BE2C (cell line): ENCODE results near the gene DDA1. TPM values are rescaled to one million over a fixed set of nuclear protein-coding genes. Genes with fewer than 3 reads are reported as not detected.
A peak's percentile ranks its signal among the peaks of the same experiment; 100 is the strongest.

Source experiments
- DNase-seq: peaks from one replicate; pipeline ENCODE4 v3.0.0-alpha.2; 2020
- H3K27me3 ChIP-seq: fragments of 250-450 bp; sonication (Bioruptor Pico); 2 replicates; pipeline ENCODE4 v1.5.1; 2020; ENCODE audit warnings: mild to moderate bottlenecking
- H3K36me3 ChIP-seq: fragments of 250-450 bp; sonication (Bioruptor Pico); 2 replicates; pipeline ENCODE4 v1.5.1; 2020; ENCODE audit warnings: mild to moderate bottlenecking
- H3K4me1 ChIP-seq: fragments of 250-450 bp; sonication (Bioruptor Pico); 2 replicates; pipeline ENCODE4 v1.5.1; 2020
- H3K4me3 ChIP-seq: 2 replicates; pipeline ENCODE4 v1.5.1; 2011; ENCODE audit warnings: low read depth, low read length
- H3K9me3 ChIP-seq: fragments of 250-450 bp; sonication (Bioruptor Pico); 2 replicates; pipeline ENCODE4 v1.5.1; 2020
- polyA plus RNA-seq: library from polyadenylated mRNA; unstranded; fragments of >200 nt; gene quantifications from one replicate; pipeline ENCODE4 v1.2.1, GENCODE V29; 2012; ENCODE audit warnings: low read depth, missing spikeins; ENCODE audit not compliant: insufficient read length, insufficient read depth
- TF ChIP-seq, protein P1 (sequence below): IDR thresholded peaks from 2 replicates; pipeline ENCODE4 v1.5.1; 2012; ENCODE audit warnings: mild to moderate bottlenecking, low read depth, low read length

Gene DDA1
- polyA plus RNA-seq = 131 TPM

DNA sequence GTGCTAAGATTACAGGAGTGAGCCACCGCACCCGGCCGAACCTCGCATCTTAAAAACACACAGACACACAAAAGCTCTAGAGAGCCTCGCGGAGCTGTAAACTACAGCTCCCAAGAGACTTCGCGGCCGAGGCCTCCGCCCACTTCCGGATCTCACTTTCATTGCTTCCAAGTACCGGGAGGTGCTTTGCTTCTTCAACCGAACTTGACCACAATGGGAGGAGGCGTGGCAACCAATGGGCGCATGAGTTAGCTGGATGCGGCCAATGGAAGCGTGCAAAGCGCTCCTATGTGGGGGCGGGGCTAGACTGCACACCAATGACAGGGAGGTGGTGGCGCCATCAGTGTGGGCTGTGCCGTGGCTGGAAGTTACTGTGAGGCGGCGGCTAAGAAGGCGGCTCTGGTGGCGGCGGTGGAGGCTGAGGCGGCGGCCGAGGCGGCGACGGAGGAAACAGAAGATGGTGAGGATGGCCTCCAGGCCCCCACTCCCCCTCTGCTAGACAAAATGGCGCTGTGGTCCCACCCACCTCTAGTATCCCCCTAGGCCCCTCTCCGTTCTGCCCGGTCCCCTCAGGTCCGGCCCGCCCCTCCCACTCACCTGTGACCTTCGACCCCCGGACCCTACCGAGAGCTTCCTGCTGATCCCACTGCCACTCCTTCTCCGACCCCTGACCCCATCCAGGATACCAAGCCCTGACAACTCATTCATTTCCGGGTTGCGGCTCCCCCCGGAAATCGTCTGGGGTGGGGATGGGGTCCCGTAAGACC lies at the start of gene DDA1:
DDA1 (plus strand) TSS at position 366 of the 767 bp plus-strand sequence; CDS start at position 458, 92 bp downstream.
- peaks cover 6% of the 10 kb centered on the region for H3K36me3 ChIP-seq
- peak within 1 kb of the TSS; percentile 88 for H3K4me3 ChIP-seq
- peaks cover 3% of the 10 kb centered on the region; the same call in 1 of the 2 replicates for H3K4me1 ChIP-seq
- no peaks in the 10 kb centered on the region for H3K27me3 ChIP-seq
- no peaks in the 10 kb centered on the region for H3K9me3 ChIP-seq
- peak; percentile 100 for DNase-seq
- TF ChIP-seq, protein P1, sequence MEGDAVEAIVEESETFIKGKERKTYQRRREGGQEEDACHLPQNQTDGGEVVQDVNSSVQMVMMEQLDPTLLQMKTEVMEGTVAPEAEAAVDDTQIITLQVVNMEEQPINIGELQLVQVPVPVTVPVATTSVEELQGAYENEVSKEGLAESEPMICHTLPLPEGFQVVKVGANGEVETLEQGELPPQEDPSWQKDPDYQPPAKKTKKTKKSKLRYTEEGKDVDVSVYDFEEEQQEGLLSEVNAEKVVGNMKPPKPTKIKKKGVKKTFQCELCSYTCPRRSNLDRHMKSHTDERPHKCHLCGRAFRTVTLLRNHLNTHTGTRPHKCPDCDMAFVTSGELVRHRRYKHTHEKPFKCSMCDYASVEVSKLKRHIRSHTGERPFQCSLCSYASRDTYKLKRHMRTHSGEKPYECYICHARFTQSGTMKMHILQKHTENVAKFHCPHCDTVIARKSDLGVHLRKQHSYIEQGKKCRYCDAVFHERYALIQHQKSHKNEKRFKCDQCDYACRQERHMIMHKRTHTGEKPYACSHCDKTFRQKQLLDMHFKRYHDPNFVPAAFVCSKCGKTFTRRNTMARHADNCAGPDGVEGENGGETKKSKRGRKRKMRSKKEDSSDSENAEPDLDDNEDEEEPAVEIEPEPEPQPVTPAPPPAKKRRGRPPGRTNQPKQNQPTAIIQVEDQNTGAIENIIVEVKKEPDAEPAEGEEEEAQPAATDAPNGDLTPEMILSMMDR = no peak

DNA sequence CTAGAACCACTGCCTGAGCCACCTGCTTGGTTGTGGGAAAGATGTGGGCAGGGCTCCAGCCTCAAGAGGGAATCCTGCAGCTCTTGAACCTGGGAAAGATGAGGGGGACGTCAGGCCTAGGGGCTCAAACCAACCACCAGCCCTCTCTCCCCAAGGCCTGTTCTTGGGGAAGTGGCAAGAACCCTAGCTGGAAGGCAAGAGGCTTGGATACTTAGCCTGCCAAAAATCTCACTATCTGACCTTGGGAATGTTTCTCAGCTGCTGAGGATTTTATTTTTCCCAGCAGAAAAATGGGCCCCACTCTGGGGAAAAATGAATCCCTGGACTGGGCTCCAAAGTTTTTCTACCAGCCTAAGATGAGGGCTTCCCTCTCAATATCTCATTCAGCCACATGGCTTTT lies 49.4 kb upstream of the DDA1 start:
- TF ChIP-seq, protein P1 = no peak
- Histone ChIP-seq H3K4me1 (no peaks in the 10 kb centered on the region), H3K4me3 (no peak overlapping the region), H3K36me3 (no peaks in the 10 kb centered on the region), H3K27me3 (no peaks in the 10 kb centered on the region), H3K9me3 (peaks cover 3% of the 10 kb centered on the region; the same call in 1 of the 2 replicates)
- DNase-seq = no peak

DNA sequence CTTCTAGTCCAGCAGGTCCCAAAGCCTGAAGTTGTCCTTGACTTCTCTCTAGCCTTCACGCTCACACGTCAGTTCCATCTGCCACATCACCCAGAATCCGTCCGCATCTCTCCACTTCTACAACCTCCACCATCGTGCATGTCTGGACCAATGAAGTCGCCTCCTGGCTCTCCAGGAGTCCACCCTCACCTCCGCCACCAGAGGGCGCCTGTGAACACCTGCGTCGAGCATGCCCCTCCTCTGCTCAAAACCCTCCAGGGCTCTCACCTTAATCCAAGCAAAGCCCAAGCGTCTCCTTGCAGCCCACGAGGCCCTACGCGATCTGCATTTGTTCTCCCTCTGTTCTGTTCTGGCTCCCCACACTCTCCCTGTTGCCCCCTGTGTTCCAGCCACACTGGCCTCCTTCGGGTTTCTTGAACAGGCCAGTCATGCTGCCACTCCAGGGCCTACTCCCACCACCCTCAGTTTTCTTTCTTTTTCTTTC lies 48.5 kb upstream of the DDA1 start:
- DNase-seq = peak; percentile 86
- no peaks in the 10 kb centered on the region for H3K4me1 ChIP-seq
- H3K36me3 ChIP-seq = no peaks in the 10 kb centered on the region
- TF ChIP-seq, protein P1 = peak; percentile 97
- no peaks in the 10 kb centered on the region for H3K27me3 ChIP-seq
- peaks cover 3% of the 10 kb centered on the region; the same call in 1 of the 2 replicates for H3K9me3 ChIP-seq
- no peak overlapping the region for H3K4me3 ChIP-seq

DNA sequence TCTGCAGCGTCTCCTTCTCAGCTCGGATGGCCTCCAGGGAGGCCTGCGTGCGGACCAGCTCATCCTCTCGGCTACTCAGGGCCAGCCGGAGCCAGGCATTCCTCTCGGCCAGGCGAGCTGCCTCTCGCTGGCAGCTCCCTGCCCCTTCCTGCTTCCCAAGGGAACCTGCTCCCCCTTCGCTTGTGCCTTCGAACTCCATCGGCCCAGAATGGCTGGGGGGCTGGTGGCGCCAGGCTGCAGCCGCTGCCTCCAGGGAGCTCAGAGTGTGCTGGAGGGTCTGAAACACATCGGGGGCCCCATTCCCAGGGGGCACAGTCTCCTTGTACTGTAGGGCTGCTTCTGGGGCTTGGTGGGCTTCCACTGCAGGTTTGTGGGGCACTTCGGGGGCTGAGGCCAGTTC lies 46.8 kb upstream of the DDA1 start:
- Histone ChIP-seq H3K27me3 (no peaks in the 10 kb centered on the region), H3K4me3 (no peak overlapping the region), H3K36me3 (no peaks in the 10 kb centered on the region), H3K4me1 (no peaks in the 10 kb centered on the region), H3K9me3 (peaks cover 3% of the 10 kb centered on the region; the same call in 1 of the 2 replicates)
- TF ChIP-seq, protein P1 = no peak
- DNase-seq = no peak

DNA sequence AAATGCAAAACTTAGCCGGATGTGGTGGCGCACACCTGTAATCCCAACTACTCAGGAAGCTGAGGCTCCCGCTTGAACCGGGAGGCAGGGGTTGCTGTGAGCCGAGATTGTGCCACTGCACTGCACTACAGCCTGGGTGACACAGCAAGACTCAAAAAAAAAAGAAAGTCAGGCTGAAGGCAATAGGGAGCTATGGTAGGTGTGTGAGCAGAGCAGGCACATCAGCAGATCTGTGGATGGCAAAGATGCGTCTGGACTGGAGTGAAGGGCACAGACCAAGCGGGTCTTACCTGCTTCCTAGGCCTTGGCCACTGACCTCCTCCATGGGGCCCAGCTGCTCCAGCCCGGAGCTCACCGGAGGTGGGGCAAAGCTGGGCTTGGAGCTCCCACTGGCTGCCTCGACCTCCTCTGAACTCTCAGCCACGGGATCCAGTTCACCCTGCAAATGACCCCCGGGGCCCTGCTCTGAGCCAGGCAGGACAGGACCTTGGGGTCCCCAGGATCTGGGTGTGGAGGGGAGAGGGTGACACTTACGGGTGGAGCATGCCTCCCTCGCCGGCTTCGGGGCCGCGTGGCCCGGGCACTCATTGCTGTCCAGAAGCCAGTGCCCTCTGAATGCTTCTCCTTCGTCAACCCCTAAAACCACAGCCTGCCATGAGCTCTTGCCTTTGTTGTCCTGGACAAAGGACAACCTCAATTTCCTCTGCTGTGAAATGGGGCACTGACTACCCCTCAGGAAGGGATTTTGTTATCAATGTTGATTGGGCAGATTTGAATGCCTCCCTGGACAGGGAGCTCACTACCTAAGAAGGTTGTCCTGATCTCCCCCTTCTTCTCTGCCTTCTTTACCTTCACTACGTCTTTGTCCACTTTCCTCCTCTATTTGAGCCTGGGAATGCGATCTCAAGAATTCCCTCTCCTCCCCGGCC lies 45.4 kb upstream of the DDA1 start:
- Histone ChIP-seq H3K27me3 (no peaks in the 10 kb centered on the region), H3K4me1 (no peaks in the 10 kb centered on the region), H3K36me3 (peaks cover 3% of the 10 kb centered on the region), H3K9me3 (peaks cover 3% of the 10 kb centered on the region; the same call in 1 of the 2 replicates), H3K4me3 (no peak overlapping the region)
- TF ChIP-seq, protein P1 = no peak
- DNase-seq = no peak
